ENCODE data around the gene NAALADL1.

GRCh38 chr11:65047581-65048422 is 10.6 kb downstream of the NAALADL1 start:
- TF ChIP-seq POLR2A (IDR thresholded peaks at IDR 0.05; ENCODE audit: extremely low read depth, insufficient read length) (no peak), CTCF (IDR thresholded peaks at IDR 0.05; ENCODE audit: low read depth, low read length) (no peak), MAX (IDR thresholded peaks at IDR 0.05; ENCODE audit: low read depth, low read length) (no peak), MYC (IDR thresholded peaks at IDR 0.05; ENCODE audit: low read depth, low read length) (no peak)

All from NB4 (cell line).